Mononuclear cell (primary cell): ENCODE results near the gene USP32. TPM values are rescaled to one million over a fixed set of nuclear protein-coding genes. Genes with fewer than 3 reads are reported as not detected.
"Not testable (repeated sequence)": the region's sequence is repeated elsewhere in the genome, so short reads cannot be mapped to it uniquely, and the experiment has no call there.

Experiments used
- H3K27me3 ChIP-seq: 2 replicates; pipeline ENCODE4 v1.6.0; 2011; ENCODE audit warnings: low read length, control low read depth; ENCODE audit not compliant: insufficient read depth
- H3K4me1 ChIP-seq: 2 replicates; pipeline ENCODE4 v1.5.1; 2011; ENCODE audit warnings: mild to moderate bottlenecking, low read length, control low read depth; ENCODE audit not compliant: insufficient read depth
- H3K4me3 ChIP-seq: 2 replicates; pipeline ENCODE4 v1.5.1; 2011; ENCODE audit warnings: mild to moderate bottlenecking, low read length, moderate library complexity
- H3K9me3 ChIP-seq: 2 replicates; pipeline ENCODE4 v1.5.1; 2011; ENCODE audit warnings: low read depth, mild to moderate bottlenecking, control low read depth, low read length
- total RNA-seq: library from RNA; depleted of rRNA; stranded (reverse); fragments of >200 nt; gene quantifications from one replicate; pipeline ENCODE4 v1.2.3, GENCODE V29; 2012

USP32 gene
- total RNA-seq, 1 donor, result 35.8 TPM

DNA sequence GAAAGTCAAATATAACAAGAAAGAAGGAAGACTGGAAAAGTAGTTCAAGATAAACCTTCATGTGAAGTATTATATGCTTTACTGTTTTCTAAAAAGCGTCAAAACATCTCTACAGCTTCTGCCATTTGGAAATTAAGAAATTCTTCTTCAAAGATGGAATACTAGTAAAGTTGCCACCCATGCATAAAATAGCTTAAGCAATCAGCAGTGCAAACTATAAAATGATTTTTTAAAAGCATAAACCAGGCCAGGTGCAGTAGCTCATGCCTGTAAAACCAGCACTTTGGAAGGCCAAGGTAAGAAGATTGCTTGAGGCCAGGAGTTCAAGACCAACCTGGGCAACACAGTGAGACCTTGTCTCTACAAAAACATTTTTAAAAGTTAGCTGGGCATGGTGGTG, 68.2 kb downstream of the USP32 start:
- Histone ChIP-seq H3K9me3 (no peaks in the 10 kb centered on the region), H3K27me3 (no peaks in the 10 kb centered on the region), H3K4me1 (peaks cover 6% of the 10 kb centered on the region), H3K4me3 (no peak overlapping the region)

GRCh38 chr17:60322056-60322387, 69.9 kb downstream of the USP32 start:
- Histone ChIP-seq H3K4me1 (peaks cover 6% of the 10 kb centered on the region), H3K9me3 (no peaks in the 10 kb centered on the region), H3K27me3 (no peaks in the 10 kb centered on the region), H3K4me3 (no peak overlapping the region)

GRCh38 chr17:60321336-60322055, 70.4 kb downstream of the USP32 start:
- H3K4me3 ChIP-seq, result no peak overlapping the region
- no peaks in the 10 kb centered on the region for H3K27me3 ChIP-seq
- no peaks in the 10 kb centered on the region for H3K9me3 ChIP-seq
- peaks cover 6% of the 10 kb centered on the region for H3K4me1 ChIP-seq

- peaks cover 13% of the 10 kb centered on the region for H3K4me1 ChIP-seq
- no peaks in the 10 kb centered on the region for H3K9me3 ChIP-seq
- H3K4me3 ChIP-seq, result no peak overlapping the region
- no peaks in the 10 kb centered on the region for H3K27me3 ChIP-seq
Measured at GRCh38 chr17:60318830-60319229, 73.1 kb downstream of the USP32 start.

DNA sequence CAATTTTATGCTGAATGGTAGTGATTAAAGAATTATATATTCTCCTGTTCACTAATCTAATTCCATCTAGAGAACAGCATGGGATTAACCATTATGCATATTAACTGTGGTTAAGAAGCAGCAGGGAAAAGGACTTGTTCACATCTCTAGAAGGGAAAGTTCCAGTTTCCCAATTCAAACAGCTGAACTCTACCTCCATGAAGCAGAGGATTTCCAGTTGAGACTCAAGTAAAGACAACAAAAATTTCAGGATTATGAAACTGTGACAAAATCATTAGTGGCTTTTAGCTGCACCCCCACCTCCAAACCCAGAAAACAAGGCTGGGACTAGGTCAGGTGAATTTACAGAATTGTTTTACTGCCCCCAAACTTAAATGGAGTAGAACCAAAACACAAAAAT, 73.6 kb downstream of the USP32 start:
- Histone ChIP-seq H3K4me1 (peaks cover 11% of the 10 kb centered on the region), H3K4me3 (no peak overlapping the region), H3K27me3 (no peaks in the 10 kb centered on the region), H3K9me3 (no peaks in the 10 kb centered on the region)

- H3K4me3 ChIP-seq, result no peak overlapping the region
- H3K4me1 ChIP-seq, result peaks cover 11% of the 10 kb centered on the region
- H3K9me3 ChIP-seq, result no peaks in the 10 kb centered on the region
- H3K27me3 ChIP-seq, result no peaks in the 10 kb centered on the region
Measured at GRCh38 chr17:60315650-60316049, 76.3 kb downstream of the USP32 start.

- not testable (repeated sequence) for H3K4me3 ChIP-seq, H3K9me3 ChIP-seq, H3K27me3 ChIP-seq
- peaks cover 11% of the 10 kb centered on the region for H3K4me1 ChIP-seq
Measured at GRCh38 chr17:60314900-60315299, 77.0 kb downstream of the USP32 start.

- H3K9me3 ChIP-seq, result no peaks in the 10 kb centered on the region
- H3K4me3 ChIP-seq, result no peak overlapping the region
- no peaks in the 10 kb centered on the region for H3K27me3 ChIP-seq
- peaks cover 11% of the 10 kb centered on the region for H3K4me1 ChIP-seq
Measured at GRCh38 chr17:60314423-60314822, 77.5 kb downstream of the USP32 start.

DNA sequence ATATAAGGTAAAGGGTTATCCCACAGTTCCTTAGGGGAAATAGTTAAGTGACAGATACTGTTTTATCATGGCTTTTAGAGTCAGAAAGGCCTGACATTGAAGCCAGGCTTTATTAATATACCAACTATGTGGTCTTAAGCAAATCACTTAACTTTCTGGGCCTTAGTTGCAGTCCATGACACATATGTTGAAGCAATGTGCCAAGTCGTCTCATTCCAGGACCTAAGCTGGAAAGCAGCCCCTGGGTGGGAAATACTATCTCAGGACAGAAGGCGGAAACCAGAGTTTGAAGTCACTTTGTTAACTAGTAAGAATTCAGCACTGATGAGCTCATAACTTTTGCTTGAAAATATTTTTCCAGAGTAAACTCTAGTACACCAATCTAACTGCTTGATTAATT, 80.0 kb downstream of the USP32 start:
- Histone ChIP-seq H3K27me3 (no peaks in the 10 kb centered on the region), H3K9me3 (no peaks in the 10 kb centered on the region), H3K4me1 (peaks cover 11% of the 10 kb centered on the region)

GRCh38 chr17:60311186-60311585, 80.7 kb downstream of the USP32 start:
- no peaks in the 10 kb centered on the region for H3K9me3 ChIP-seq
- H3K4me3 ChIP-seq, result no peak overlapping the region
- H3K27me3 ChIP-seq, result no peaks in the 10 kb centered on the region
- peaks cover 11% of the 10 kb centered on the region for H3K4me1 ChIP-seq

More for the DNA sequence above, 80.0 kb downstream of the USP32 start:
- H3K4me3 ChIP-seq, result no peak overlapping the region

- Histone ChIP-seq H3K27me3 (no peaks in the 10 kb centered on the region), H3K4me3 (no peak overlapping the region), H3K4me1 (peaks cover 26% of the 10 kb centered on the region), H3K9me3 (no peaks in the 10 kb centered on the region)
Measured at GRCh38 chr17:60305141-60305540, 86.8 kb downstream of the USP32 start.

DNA sequence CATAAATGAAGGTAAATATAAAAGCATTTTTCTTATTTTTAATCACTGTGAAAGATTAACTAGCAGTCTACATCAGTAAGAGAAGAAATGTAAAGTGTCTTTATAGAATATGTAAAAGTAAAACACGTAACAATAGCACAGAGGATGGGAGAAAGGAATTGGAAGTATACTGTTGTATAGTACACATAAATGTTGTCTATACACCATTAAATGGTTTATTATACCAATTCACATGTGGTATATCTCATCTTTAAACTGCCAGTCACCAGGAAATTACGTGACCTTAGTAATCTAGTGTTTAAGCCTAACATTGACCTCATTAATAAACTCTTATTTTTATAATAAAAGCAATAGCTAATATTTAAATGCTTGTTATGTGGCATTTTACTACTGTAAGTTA, 87.4 kb downstream of the USP32 start:
- peaks cover 26% of the 10 kb centered on the region for H3K4me1 ChIP-seq
- H3K4me3 ChIP-seq, result no peak overlapping the region
- H3K9me3 ChIP-seq, result no peaks in the 10 kb centered on the region
- H3K27me3 ChIP-seq, result no peaks in the 10 kb centered on the region

DNA sequence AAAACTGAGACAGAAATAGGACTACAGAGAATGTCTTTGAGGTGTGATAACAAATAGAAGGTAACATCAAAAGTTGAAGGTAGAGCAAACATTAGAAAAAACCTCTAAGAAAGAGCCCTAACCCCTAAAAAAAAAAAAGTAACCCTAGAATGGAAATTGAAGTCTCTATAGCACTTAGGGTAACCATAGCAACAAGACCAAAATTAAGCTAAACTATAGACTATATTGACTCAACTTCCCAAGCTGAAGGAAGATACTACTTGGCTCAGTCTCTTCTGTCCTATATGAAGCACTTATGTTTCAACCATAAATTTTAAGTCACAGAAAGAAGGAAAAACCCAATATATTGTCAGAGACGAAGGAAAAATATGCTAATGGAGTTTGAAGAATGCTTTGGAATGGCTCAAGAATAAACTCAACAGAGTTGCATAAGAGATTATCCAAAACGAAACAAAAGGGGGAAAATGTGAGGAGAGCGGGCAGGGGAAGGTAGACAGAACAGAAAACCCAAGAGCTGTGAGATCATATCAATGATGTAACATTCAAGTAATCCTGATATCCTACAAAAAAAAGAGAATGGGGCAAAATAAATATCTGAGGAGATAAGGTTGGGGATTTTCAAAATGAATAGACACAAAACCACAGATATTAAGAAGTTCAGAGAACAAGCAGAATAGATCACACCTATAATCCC, 88.4 kb downstream of the USP32 start:
- Histone ChIP-seq H3K4me1 (peaks cover 26% of the 10 kb centered on the region), H3K4me3 (no peak overlapping the region), H3K27me3 (no peaks in the 10 kb centered on the region), H3K9me3 (no peaks in the 10 kb centered on the region)

DNA sequence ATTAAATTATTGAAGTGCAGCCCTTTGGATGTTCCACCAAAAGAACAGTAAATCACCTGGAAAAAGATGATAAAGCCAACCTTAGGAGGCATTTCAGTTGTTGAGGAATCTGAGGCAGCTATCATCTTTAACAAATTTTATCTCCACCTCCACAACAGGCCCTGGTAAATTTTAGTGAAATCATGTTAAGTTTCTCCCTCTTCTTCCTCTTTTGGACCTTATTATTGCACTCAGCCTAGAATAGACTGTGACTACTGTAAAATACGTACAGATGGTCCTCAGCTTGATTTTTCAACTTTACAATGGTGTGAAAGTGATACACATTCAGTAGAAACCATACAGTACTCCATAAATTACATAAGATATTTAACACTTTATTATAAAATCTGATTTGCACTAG, 90.3 kb downstream of the USP32 start:
- Histone ChIP-seq H3K27me3 (no peaks in the 10 kb centered on the region), H3K4me1 (peaks cover 26% of the 10 kb centered on the region)

DNA sequence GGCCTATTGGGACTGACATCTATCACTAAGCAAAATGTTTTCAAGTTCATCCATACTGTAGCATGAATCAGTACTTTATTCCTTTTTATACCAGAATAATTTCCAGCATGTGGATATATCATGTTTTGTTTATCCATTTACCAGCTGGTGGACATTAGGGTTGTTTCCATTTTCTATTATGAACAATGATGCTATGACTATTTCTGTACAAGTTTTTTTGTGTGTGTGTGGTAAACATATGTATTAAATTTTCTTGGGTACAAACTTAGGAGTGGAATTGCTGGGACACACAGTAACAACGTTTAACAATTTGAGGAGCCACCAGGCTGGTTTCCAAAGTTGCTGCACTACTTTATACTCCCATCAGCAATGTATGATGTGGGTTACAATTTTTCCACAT, 91.0 kb downstream of the USP32 start:
- H3K9me3 ChIP-seq, result no peaks in the 10 kb centered on the region
- peaks cover 26% of the 10 kb centered on the region for H3K4me1 ChIP-seq
- no peaks in the 10 kb centered on the region for H3K27me3 ChIP-seq
- H3K4me3 ChIP-seq, result no peak overlapping the region

More for the DNA sequence above, 90.3 kb downstream of the USP32 start:
- H3K4me3 ChIP-seq, result no peak overlapping the region
- no peaks in the 10 kb centered on the region for H3K9me3 ChIP-seq

DNA sequence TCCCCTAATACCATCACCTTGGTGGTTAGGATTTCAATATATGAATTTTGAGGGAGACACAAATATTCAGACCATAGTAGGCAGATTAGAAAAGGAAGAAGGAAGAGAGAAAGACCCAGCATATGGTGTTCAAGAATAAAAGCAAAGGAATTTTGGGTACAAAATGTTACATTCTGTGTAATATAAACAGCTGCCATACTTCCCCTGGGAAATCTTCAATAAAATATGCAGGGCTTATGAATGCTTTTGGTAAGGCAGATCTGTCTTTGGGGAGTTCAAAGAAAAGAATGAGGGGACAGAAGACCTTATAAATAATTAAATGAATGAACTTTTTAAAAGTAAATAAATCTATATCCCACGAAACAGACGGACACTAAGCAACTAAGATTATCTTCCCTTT, 91.9 kb downstream of the USP32 start:
- Histone ChIP-seq H3K27me3 (no peaks in the 10 kb centered on the region), H3K4me3 (no peak overlapping the region), H3K4me1 (peaks cover 17% of the 10 kb centered on the region), H3K9me3 (no peaks in the 10 kb centered on the region)
